ENCODE measurements around the gene AGRN.

AGRN gene

DNA sequence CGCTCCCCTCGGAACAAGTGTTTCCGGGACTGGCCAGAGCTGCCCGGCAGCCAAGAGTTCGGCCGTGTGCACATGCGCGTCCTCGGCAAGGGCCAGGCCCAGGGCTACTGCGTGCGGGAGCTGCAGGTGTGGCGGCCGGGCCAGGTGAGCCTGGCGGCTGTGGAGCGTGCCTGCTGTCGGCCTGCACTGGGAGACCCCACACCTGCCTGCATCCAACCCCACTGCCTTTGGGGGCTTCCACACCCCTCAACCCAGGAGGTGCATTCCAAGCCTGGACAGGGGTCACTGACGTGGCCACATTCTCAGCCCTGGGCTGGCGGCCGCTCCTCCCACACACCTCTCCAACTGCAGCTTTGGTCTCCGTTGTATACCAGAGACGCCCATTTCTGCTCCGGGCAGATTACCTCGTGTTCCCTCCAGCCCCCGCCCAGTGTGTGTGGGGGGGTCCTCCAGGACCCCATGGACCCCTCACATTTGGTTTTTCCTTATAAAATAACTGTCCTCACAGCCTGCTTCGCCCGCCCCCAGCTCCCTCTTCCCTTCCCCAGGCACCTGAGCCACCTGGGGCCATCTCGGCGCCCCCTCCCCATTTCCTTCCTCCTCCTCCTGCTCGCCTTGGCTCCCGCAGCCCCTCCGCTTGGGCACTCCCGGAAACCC lies 48.1 kb downstream of the AGRN start:
- in situ Hi-C loops (cut with HindIII; ENCODE audit: low sequenced_read_pairs) = no loop called here
- TF ChIP-seq, protein P1, sequence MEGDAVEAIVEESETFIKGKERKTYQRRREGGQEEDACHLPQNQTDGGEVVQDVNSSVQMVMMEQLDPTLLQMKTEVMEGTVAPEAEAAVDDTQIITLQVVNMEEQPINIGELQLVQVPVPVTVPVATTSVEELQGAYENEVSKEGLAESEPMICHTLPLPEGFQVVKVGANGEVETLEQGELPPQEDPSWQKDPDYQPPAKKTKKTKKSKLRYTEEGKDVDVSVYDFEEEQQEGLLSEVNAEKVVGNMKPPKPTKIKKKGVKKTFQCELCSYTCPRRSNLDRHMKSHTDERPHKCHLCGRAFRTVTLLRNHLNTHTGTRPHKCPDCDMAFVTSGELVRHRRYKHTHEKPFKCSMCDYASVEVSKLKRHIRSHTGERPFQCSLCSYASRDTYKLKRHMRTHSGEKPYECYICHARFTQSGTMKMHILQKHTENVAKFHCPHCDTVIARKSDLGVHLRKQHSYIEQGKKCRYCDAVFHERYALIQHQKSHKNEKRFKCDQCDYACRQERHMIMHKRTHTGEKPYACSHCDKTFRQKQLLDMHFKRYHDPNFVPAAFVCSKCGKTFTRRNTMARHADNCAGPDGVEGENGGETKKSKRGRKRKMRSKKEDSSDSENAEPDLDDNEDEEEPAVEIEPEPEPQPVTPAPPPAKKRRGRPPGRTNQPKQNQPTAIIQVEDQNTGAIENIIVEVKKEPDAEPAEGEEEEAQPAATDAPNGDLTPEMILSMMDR (IDR thresholded peaks at IDR 0.05; ENCODE audit: low read depth, low read length, missing control alignments) = no peak
- peak overlapping the region; percentile 55 for H3K4me3 ChIP-seq (ENCODE audit: low read depth, low read length)
- no peak for DNase-seq (ENCODE audit: low read depth)

DNA sequence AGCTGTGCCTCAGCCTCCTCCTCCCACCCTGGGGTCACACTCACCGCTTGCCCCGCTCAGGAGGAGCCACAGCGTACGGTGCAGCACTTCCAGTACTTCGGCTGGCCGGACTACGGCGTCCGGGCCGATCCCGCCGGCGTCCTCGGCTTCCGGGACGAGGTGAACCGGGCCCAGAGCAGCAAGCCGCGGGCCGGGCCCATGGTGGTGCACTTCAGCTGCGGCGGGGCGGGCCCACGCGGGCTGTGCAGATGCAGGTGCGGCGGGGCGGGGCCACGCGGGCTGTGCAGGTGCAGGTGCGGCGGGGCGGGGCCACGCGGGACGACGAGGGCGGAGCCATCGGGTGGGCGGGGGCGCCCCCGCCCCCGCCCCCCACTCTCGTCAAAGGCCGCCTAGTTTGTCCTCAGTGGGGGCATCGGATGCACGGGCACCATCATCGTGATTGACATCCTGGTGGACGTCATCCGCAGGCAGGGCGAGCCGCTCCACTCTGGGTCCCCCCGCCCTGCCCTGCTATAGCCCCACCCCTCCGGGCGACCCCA lies 48.7 kb downstream of the AGRN start:
- DNase-seq (ENCODE audit: low read depth) = no peak

DNA sequence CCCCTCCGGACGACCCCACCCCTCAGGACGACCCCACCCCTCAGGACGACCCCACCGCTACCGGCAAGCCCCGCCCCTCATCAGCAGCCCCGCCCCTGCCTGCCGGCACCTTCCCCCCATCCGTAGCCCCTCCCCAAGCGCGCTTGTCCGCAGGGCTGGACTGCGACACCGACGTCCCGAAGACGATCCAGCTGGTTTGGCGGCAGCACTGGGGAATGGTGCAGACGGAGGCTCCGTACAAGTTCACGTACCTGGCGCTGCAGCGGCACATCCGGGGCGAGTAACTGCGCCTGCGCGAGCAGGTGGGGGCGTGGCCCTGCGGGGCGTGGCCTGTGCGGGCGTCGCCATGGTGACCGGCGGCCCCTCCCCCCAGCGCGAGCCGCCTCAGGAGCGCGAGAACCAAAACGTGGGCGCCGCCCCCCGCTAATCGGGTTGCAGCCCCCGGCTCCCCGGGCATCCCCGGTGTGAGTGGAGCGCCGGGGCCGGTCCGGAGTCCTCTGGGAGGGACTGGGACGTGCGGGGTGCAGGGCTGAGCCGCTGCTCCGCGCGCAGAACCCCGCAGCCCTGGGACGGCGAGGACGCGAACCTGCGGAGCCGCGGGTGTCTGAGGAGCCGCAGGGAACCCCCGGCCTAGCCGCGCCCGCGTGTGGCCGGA lies 49.3 kb downstream of the AGRN start:
- TF ChIP-seq, protein P1 (IDR thresholded peaks at IDR 0.05; ENCODE audit: low read depth, low read length, missing control alignments) = no peak
- peak overlapping the region; percentile 55 for H3K4me3 ChIP-seq (ENCODE audit: low read depth, low read length)
- in situ Hi-C loops (cut with HindIII; ENCODE audit: low sequenced_read_pairs) = no loop called here
- DNase-seq (ENCODE audit: low read depth) = no peak

More for the DNA sequence above, 48.7 kb downstream of the AGRN start:
- in situ Hi-C loops (cut with HindIII; ENCODE audit: low sequenced_read_pairs) = no loop called here
- TF ChIP-seq, protein P1 (IDR thresholded peaks at IDR 0.05; ENCODE audit: low read depth, low read length, missing control alignments) = no peak
- H3K4me3 ChIP-seq (ENCODE audit: low read depth, low read length) = peak overlapping the region; percentile 55

DNA sequence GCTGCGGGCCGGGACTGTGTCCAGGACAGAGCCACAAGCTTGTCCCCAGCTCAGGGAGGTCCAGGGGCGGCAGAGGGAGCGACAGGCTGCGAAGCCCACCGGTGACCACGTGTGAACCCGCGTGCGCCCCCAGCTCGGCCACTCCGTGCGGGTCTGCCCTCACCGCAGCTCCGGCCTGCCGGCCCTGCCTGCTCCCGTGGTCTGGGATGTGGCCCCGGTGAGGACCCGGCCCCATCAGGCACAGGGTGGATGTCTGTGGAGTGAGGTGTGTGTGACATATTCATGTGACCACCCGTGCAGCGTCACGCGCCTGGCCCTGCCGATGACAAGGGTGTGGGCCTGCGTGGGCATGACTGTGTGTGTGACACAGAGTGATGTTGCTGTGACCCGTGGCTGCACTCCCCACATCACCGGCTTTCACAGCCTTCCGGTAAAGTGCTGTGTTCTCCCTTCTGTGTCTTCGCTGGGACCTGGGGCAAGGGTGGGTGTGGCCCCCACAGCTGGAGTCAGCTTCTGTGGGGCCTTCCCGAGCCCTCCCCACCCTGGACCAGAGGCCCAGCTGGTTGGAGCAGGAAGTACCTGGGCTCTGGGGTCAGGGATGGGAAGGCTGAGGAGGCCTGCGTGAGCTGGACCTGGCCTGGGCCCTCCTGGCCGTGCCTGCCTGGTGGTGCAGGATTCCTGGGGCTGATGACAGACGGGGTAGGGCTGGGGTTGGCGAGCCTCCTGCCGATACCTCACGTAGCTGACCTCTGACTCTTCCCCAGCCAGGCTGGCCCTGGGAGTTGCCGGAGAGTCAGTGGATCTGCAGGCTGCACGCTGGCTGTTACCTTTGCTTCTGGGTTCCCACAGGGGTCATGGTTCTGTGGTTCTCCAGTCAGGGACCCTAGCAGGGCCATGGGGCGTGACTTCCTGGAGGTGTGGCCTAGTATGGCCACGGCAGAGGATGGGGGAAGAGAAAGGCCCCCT lies 50.1 kb downstream of the AGRN start:
- DNase-seq (ENCODE audit: low read depth) = no peak
- TF ChIP-seq, protein P1 (IDR thresholded peaks at IDR 0.05; ENCODE audit: low read depth, low read length, missing control alignments) = no peak
- in situ Hi-C loops (cut with HindIII; ENCODE audit: low sequenced_read_pairs) = no loop called here
- H3K4me3 ChIP-seq (ENCODE audit: low read depth, low read length) = peak overlapping the region; percentile 55

DNA sequence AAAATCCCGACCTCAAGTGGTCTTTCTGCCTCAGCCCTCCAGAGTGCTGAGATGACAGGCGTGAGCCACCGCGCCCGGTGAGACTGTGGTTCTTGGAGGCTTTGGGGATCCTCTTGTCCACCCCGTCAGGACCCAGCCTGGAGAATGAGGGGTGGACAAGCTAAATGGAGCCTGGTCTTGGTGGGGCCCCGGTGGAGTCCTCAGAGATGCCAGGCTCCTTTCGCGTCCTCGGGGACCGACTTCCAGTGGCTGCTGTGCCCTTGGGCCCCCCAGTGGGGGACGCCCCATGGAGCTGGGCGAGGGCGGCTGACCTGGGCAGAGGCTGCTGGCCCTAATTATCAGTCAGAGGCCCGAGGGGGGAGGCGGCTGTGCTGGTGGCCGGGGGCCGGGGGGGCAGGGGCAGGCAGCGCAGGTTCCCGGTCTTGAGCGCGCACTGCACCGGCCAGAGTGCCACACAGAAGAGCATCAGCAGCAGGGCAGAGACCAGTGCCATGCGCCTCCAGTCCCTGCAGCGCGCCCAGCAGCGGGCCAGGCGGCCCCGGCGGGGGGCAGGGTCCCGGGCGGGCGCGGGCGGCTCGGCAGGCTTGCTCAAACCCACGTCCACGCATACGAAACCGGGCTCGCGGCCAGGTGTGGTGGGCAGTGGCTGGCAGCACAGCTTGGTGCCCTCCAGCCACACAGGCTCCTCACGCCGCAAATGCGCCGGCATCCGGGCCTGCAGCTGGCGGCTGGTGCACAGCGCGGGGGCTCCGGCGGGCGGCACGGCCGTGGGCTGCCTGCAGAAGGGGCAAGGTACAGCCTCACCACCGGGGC lies 51.8 kb downstream of the AGRN start:
- H3K4me3 ChIP-seq (ENCODE audit: low read depth, low read length) = no peak overlapping the region
- TF ChIP-seq, protein P1 (IDR thresholded peaks at IDR 0.05; ENCODE audit: low read depth, low read length, missing control alignments) = no peak
- DNase-seq (ENCODE audit: low read depth) = no peak
- in situ Hi-C loops (cut with HindIII; ENCODE audit: low sequenced_read_pairs) = no loop called here

Measured in astrocyte of the cerebellum (primary cell).